NCI-H226 (cell line): ENCODE data around the gene CABLES1.
"Not testable (repeated sequence)": the region's sequence is repeated elsewhere in the genome, so short reads cannot be mapped to it uniquely, and the experiment has no call there.

Experiments
- DNase-seq: peaks from one replicate; pipeline ENCODE4 v3.0.0-alpha.2; 2015

The CABLES1 gene

GRCh38 chr18:23247896-23248295, 112.6 kb downstream of the CABLES1 start:
- DNase-seq: no peak

GRCh38 chr18:23248826-23249225, 113.5 kb downstream of the CABLES1 start:
- DNase-seq: no peak

GRCh38 chr18:23249348-23249747, 114.1 kb downstream of the CABLES1 start:
- no peak for DNase-seq

- DNase-seq: no peak
Measured at GRCh38 chr18:23250893-23251656, 115.8 kb downstream of the CABLES1 start.

- no peak for DNase-seq
Measured at GRCh38 chr18:23253630-23254029, 118.3 kb downstream of the CABLES1 start.

- no peak for DNase-seq
Measured at GRCh38 chr18:23257137-23257536, 121.9 kb downstream of the CABLES1 start.

GRCh38 chr18:23257686-23258565, 122.6 kb downstream of the CABLES1 start:
- no peak for DNase-seq

- no peak for DNase-seq
Measured at GRCh38 chr18:23258566-23259469, 123.5 kb downstream of the CABLES1 start.

- peak; percentile 85 for DNase-seq
Measured at GRCh38 chr18:23259701-23260681, 124.7 kb downstream of the CABLES1 start.

- no peak for DNase-seq
Measured at GRCh38 chr18:23260926-23261590, 125.8 kb downstream of the CABLES1 start.

GRCh38 chr18:23263551-23264235, 128.4 kb downstream of the CABLES1 start:
- DNase-seq: no peak

GRCh38 chr18:23265682-23266399, 130.6 kb downstream of the CABLES1 start:
- DNase-seq: no peak

GRCh38 chr18:23266717-23267446, 131.6 kb downstream of the CABLES1 start:
- DNase-seq: no peak

- DNase-seq: no peak
Measured at GRCh38 chr18:23267447-23267776, 132.1 kb downstream of the CABLES1 start.

GRCh38 chr18:23268641-23269040, 133.4 kb downstream of the CABLES1 start:
- DNase-seq: no peak

- DNase-seq: not testable (repeated sequence)
Measured at GRCh38 chr18:23269068-23269467, 133.8 kb downstream of the CABLES1 start.

GRCh38 chr18:23269928-23270327, 134.6 kb downstream of the CABLES1 start:
- DNase-seq: no peak

GRCh38 chr18:23270986-23271680, 135.8 kb downstream of the CABLES1 start:
- peak; percentile 12 for DNase-seq
